GM18858 (cell line): ENCODE results near the gene BCKDHA.
"Not testable (repeated sequence)": the region's sequence is repeated elsewhere in the genome, so short reads cannot be mapped to it uniquely, and the experiment has no call there.

Source experiments
- ATAC-seq: cut with Tn5 transposase; IDR thresholded peaks from one replicate; pipeline ENCODE4 v1.9.1; 2021; ENCODE audit not compliant: unreplicated experiment

BCKDHA gene

DNA sequence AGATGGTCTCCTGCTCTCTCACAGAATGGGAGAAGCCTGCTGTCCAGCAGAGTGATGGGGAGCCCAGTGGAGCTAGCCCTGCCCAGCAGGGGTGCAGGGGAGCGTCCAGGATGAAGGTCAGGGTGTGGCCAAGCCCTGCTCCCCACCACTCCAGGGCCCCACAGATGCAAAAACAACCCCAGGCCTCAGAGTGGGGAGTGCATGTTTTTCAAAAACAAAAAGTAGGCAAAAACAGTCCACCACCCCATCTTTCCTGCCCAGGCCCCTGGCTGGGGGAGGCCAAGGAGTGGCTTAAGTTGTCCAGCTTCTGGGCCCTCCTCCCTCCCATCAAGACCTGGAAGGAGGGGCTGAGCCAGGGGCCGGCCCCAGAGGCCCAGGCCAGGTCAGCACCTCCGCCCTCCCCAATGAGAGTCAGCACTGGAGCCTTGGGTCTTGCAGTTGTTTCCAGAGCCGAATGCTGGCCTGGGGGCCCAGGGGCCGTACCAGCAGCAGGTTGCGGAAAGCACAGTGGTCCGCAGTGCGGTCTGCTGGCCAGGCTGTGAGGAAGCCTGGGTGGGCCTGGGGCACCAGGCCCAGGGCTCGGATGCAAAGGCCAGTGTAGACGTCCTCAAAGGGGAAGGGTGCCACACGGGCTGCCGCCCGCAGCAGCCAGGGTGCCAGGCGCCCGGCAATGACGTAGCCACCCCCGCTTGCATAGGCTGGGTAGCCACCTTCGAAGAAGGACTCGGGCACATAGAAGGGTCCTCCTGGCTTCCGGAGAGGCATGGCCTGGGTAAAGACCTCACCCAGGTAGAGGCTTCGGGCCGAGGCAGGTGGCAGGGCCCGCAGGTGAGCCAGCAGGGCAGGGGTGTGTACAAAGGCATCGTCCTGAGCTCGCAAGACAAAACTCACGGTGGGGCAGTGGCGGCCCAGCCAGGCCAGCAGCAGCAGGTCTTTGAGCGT, 27.8 kb downstream of the BCKDHA start:
- ATAC-seq, result no peak

DNA sequence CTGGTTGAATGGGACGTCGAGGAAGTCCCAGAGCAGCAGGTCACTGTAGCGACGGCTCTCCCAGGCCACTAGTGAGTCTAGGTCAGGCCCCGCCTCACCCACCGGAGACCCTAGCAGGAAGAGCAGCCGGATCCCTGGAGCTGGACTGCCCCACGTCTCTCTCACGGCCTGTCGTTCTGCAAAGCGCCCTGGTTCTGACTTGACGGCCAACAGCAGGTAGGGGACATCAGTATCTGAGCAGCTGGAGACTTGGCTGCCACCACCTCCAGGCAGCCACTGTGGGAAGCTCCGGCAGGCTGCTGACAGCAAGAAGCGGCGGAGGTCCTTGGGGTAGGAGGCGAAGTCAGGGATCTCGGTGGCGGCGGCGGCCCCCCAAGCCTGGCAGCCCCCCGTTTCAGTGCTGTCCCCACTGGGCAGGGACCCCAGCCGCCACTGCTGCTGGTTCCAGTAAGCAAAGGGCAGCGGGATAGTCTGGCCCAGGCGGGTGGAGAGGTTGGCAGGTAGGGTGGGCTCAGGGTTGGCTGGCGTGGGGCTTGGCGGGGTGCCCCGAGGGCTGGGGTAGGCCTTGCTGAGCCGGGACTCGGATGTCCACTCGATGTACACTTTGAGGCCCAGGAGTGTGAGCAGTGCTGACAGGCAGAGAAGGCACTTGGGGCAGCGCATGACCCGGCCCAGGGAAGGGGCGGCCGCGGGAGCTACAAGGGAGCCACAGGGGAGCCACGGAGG, 28.7 kb downstream of the BCKDHA start:
- no peak for ATAC-seq

- no peak for ATAC-seq
These were observed 29.5 kb downstream of the BCKDHA start, which contains the start of gene B3GNT8 for GRCh38 chr19:41426952-41427646. Gene B3GNT8 (minus strand): TSS chr19:41427374. CDS start chr19:41426778, 596 bp downstream.

DNA sequence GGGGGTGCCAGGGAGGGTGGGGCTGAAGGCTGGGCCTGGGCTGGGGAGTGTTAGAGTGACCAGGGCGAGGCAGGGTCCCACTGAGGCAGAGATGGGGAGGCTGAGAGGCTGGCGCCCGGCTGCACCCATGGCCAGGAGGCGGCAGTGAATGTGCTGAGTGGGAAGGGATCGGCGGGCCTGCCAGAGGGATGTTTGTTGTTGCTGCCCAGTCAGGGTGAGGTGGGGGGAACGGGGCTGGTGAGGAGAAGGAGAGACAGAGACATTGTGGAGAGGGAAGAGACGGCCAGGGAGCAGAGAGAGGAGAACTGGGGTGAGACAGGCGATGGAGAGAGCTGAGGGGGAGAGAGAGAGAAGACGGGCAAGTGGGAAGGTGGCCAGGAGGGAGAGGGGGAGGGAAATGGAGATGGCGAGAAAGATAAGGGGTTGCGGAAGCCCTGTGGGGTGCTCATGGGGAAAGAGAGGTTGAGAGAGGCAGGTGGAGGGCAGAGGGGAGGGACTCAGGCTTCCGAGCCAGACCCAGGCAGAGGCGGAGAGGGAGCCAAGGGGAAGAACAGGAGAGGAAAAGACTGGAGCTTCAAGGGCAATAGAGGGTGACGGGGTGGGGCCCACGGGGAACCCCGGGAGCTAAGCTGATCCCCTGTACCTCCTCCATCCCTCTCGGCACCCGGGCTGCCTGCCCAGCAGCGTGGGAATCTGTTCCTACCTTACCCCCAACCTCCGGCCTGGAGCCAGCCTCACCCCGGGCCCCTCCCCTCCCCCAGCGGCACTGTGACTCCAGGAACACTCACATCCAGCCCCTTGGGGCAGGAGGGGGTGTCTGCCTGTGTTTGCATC, 30.2 kb downstream of the BCKDHA start:
- ATAC-seq, result no peak

- ATAC-seq, result no peak
These were observed 30.9 kb downstream of the BCKDHA start for GRCh38 chr19:41428481-41428859.

GRCh38 chr19:41430922-41431321, 33.3 kb downstream of the BCKDHA start:
- no peak for ATAC-seq

GRCh38 chr19:41431426-41432386, 34.1 kb downstream of the BCKDHA start:
- no peak for ATAC-seq

DNA sequence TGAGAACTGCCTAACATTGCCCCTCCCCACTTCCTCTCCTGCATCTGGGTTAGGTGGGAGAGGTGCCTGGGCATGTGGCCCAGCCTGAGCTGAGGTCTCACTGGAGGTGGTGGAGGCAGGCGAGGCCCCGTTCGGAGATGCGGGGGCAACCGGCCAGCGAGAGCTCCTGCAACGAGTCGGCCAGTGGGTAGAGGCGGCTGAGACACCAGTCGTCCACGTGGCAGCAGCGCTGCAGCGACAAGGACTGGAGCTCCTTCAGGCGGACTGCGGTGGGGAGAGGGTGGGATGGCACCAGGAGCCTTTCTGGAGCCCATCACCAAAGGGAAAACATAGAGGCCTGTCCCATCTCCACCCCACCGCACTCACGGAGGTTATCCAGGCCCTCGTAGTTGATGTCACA, 35.6 kb downstream of the BCKDHA start:
- ATAC-seq, result no peak

DNA sequence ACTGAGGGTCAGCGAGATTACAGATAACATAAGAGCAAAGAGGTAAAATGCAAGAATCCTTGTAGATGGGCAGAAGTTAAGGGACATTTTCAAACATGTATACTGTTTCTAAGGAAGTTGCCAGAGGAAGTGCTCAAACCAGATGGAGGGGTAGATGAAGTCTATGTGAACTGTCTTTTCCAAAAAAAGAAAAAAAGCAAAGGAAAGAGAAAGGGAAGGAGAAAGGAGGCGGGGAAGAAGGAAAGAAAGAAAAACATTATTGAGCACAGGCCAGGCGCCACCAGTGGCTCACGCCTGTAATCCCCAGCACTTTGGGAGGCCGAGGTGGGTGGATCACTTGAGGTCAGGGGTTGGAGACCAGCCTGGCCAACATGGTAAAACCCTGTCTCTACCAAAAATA, 36.8 kb downstream of the BCKDHA start:
- no peak for ATAC-seq

GRCh38 chr19:41435376-41435775, 37.8 kb downstream of the BCKDHA start:
- not testable (repeated sequence) for ATAC-seq

- ATAC-seq, result no peak
These were observed 38.5 kb downstream of the BCKDHA start for GRCh38 chr19:41435936-41436673.

- ATAC-seq, result no peak
These were observed 39.0 kb downstream of the BCKDHA start for GRCh38 chr19:41436674-41436951.

DNA sequence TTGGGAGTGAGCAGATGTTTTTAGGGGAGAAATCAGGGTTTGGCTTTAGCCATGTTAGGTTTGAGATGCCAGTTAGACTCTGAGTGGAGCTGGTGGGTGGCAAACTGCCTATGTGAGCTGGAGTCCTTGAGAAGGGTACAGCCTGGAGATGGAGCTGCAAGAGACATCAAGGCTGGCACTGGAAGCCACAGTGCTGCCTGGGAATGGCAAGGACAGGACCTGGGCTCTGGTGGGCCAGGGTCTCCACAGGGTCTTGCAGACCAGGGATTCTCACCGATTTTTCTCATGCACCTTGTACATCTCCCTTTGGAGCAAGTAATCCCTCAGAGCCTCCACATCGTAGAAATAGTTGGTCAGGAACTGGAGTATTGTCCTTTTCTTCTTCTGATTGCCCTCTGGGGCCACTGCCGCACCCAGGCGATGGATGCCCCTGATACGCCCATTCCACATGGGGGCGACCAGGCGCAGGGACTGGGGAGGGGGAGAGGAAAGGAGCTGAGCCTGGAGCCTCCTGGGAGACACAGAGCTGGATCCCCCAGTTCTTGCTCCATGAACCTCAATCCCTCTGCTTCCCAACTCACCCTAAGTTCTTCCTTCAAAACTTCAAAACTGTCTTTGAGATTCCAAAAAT, 40.4 kb downstream of the BCKDHA start:
- no peak for ATAC-seq

- ATAC-seq, result peak; percentile 81
These were observed 42.0 kb downstream of the BCKDHA start, which contains the start of gene DMAC2 for GRCh38 chr19:41439441-41440222. Gene DMAC2 (minus strand): TSS chr19:41439912. CDS start chr19:41439899, 13 bp downstream.

GRCh38 chr19:41441321-41441945, 43.8 kb downstream of the BCKDHA start:
- no peak for ATAC-seq

GRCh38 chr19:41442473-41443355, 45.1 kb downstream of the BCKDHA start, which contains the start of gene ERICH4:
Gene ERICH4 (plus strand): TSS chr19:41443156. CDS start chr19:41443170, 14 bp downstream.
- ATAC-seq, result no peak
